SU-DHL-6 (cell line): Measurements from ENCODE around the gene COL1A1.

Source experiments
- H2AFZ ChIP-seq: fragments of 200-600 bp; sonication (generic); 2 replicates; pipeline ENCODE4 v1.6.1; 2014; ENCODE audit warnings: low read depth, mild to moderate bottlenecking, moderate library complexity, mixed read lengths, antibody characterized with exemption, low read length; ENCODE audit not compliant: severe bottlenecking
- H3F3A ChIP-seq: fragments of 200-600 bp; shearing (Covaris generic); 2 replicates; pipeline ENCODE4 v1.6.0; 2016; ENCODE audit warnings: antibody characterized with exemption, mild to moderate bottlenecking; ENCODE audit not compliant: insufficient read depth
- H3K27ac ChIP-seq: fragments of 200-600 bp; sonication (generic); 2 replicates; pipeline ENCODE4 v1.5.1; 2016; ENCODE audit warnings: low read depth, mild to moderate bottlenecking, low read length, moderate library complexity, mixed read lengths
- H3K27me3 ChIP-seq: fragments of 200-600 bp; sonication (generic), shearing (Covaris generic); 2 replicates; pipeline ENCODE4 v1.6.0; 2014; ENCODE audit warnings: mild to moderate bottlenecking, low read length
- H3K36me3 ChIP-seq: fragments of 200-600 bp; sonication (generic); 2 replicates; pipeline ENCODE4 v1.6.1; 2014; ENCODE audit warnings: mild to moderate bottlenecking, low read length, mixed read lengths
- H3K4me2 ChIP-seq: fragments of 300-600, 200-600 bp; shearing (Covaris generic), sonication (generic); 2 replicates; pipeline ENCODE4 v1.6.0; 2014; ENCODE audit warnings: low read length, low read depth, mild to moderate bottlenecking; ENCODE audit not compliant: poor library complexity, severe bottlenecking
- H3K4me3 ChIP-seq: fragments of 200-600 bp; sonication (generic); 2 replicates; pipeline ENCODE4 v1.5.1; 2014; ENCODE audit warnings: antibody characterized with exemption, low read length, mild to moderate bottlenecking, mixed read lengths; ENCODE audit not compliant: insufficient read depth, poor library complexity, severe bottlenecking
- H3K79me2 ChIP-seq: fragments of 200-600 bp; sonication (generic); 2 replicates; pipeline ENCODE4 v1.6.1; 2014; ENCODE audit warnings: mild to moderate bottlenecking, low read length, moderate library complexity; ENCODE audit not compliant: insufficient read depth
- H3K9ac ChIP-seq: fragments of 200-600 bp; sonication (generic); 2 replicates; pipeline ENCODE4 v1.7.0; 2014; ENCODE audit warnings: mild to moderate bottlenecking, low read length
- H3K9me2 ChIP-seq: fragments of 200-600 bp; sonication (generic); replicated peaks from 2 replicates; pipeline ENCODE4 v1.6.1; 2014; ENCODE audit warnings: low read length; ENCODE audit not compliant: insufficient read depth
- H3K9me3 ChIP-seq: fragments of 200-600 bp; sonication (generic); 2 replicates; pipeline ENCODE4 v1.6.1; 2014; ENCODE audit warnings: low read length, mixed read lengths; ENCODE audit not compliant: insufficient read depth
- H4K20me1 ChIP-seq: fragments of 200-600 bp; sonication (generic); 2 replicates; pipeline ENCODE4 v1.6.1; 2014; ENCODE audit warnings: low read depth, mild to moderate bottlenecking, antibody characterized with exemption, low read length, moderate library complexity, mixed read lengths
- EZH2phosphoT487 ChIP-seq: fragments of 200-600 bp; sonication (generic), shearing (Covaris generic); conservative IDR thresholded peaks from 2 replicates; pipeline ENCODE4 v1.6.1; 2018; ENCODE audit warnings: mild to moderate bottlenecking, antibody characterized with exemption, low read length, moderate library complexity, mixed read lengths
- TF ChIP-seq, protein P1 (sequence below): fragments of 200-600 bp; sonication (generic); IDR thresholded peaks from one replicate; pipeline ENCODE4 v1.5.1; 2017; ENCODE audit warnings: antibody characterized with exemption, mild to moderate bottlenecking, low read length, moderate library complexity; ENCODE audit not compliant: insufficient read depth, poor library complexity, severe bottlenecking

COL1A1 gene

DNA sequence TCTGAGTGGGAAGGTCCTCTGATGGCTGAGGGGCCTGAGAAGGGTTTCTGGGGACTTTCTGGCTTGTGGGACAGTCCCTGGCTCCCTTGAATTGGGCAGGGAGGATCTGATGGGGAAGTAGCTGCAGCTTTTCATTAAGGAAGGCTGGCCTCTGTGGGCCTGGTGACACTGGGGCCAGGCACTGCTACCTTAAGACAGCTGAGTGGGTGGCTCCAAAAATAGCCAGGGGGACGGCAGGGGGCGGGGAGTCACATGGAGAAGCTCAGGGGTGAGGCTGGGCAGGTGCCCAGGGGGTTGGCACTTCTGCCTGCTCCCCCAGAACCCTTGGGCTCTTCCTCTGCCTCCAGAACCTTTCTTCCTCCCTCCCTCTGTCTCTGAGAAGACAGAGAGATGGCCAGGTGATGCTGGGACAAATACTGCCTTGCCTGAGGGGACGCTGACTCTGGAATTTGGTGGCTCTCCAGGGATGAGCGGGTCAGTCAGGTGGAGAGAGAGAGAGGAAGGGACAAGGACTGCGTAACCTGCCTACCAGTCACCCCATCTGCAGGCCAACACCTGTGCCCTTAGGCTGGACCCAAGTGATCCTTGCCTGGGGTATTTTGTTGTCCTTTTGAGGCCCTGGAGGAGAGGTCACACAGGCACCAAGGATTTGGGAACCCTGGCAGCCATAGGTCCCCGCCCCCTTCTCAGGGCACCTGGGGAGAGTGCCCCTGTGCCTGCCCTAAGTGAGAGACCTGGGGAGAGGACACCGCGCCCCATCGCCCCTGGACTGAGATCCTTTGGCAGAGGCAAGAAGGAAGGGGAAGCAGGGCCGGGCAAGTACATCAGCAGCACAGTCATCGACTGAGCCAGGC is 37.4 kb downstream of the COL1A1 start:
- H3K79me2 ChIP-seq: no peaks in the 10 kb centered on the region
- no peak overlapping the region for H3K27ac ChIP-seq
- H3K27me3 ChIP-seq: no peaks in the 10 kb centered on the region
- TF ChIP-seq, protein P1, sequence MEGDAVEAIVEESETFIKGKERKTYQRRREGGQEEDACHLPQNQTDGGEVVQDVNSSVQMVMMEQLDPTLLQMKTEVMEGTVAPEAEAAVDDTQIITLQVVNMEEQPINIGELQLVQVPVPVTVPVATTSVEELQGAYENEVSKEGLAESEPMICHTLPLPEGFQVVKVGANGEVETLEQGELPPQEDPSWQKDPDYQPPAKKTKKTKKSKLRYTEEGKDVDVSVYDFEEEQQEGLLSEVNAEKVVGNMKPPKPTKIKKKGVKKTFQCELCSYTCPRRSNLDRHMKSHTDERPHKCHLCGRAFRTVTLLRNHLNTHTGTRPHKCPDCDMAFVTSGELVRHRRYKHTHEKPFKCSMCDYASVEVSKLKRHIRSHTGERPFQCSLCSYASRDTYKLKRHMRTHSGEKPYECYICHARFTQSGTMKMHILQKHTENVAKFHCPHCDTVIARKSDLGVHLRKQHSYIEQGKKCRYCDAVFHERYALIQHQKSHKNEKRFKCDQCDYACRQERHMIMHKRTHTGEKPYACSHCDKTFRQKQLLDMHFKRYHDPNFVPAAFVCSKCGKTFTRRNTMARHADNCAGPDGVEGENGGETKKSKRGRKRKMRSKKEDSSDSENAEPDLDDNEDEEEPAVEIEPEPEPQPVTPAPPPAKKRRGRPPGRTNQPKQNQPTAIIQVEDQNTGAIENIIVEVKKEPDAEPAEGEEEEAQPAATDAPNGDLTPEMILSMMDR: no peak
- no peak for TF ChIP-seq EZH2phosphoT487
- no peak overlapping the region for H3K4me2 ChIP-seq
- no peaks in the 10 kb centered on the region for H3K9me2 ChIP-seq
- no peak overlapping the region for H3K4me3 ChIP-seq
- no peaks in the 10 kb centered on the region for H3K9me3 ChIP-seq
- no peak overlapping the region for H3K9ac ChIP-seq
- no peaks in the 10 kb centered on the region for H4K20me1 ChIP-seq
- H3K36me3 ChIP-seq: no peaks in the 10 kb centered on the region
- no peaks in the 10 kb centered on the region for H3F3A ChIP-seq
- no peak overlapping the region for H2AFZ ChIP-seq

DNA sequence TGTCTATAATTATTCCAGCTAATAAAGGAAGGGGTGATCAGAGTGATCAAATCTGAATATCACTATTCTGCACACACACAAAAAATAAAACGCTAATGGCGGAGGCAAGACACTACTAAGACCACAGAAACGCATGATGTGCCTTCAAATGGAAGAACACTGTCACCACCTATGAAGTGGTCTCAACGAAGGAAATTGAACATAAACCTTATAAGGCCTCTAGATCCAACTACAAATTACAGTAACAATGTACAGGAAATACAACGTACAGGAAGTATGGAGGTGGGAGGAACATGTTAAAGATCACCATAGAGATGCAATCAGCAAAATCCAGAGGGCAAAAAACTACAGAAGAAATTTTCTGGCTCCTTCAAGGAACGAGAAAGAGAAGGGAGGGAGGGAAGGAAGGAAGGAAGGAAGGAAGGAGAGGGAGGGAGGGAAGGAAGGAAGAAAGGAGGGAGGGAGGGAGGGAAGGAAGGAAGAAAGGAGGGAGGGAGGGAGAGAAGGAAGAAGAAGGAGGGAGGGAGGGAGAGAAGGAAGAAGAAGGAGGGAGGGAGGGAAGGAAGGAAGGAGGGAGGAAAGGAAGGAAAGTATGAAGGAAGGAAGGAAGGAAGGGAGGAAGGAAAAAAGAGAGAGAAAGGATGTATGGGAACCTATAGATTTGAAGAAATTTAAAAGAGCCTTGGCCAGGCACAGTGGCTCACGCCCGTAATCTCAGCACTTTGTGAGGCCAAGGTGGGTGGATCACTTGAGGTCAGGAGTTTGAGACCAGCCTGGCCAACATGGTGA is 38.8 kb downstream of the COL1A1 start:
- TF ChIP-seq, protein P1: no peak
- TF ChIP-seq EZH2phosphoT487: no peak
- no peaks in the 10 kb centered on the region for H3F3A ChIP-seq
- no peaks in the 10 kb centered on the region for H4K20me1 ChIP-seq
- H3K79me2 ChIP-seq: no peaks in the 10 kb centered on the region
- no peaks in the 10 kb centered on the region for H3K27me3 ChIP-seq
- H3K9me3 ChIP-seq: no peaks in the 10 kb centered on the region
- H3K36me3 ChIP-seq: no peaks in the 10 kb centered on the region
- H3K4me3 ChIP-seq: no peak overlapping the region
- no peaks in the 10 kb centered on the region for H3K9me2 ChIP-seq
- H3K27ac ChIP-seq: no peak overlapping the region
- no peak overlapping the region for H3K4me2 ChIP-seq
- no peak overlapping the region for H3K9ac ChIP-seq
- no peak overlapping the region for H2AFZ ChIP-seq

DNA sequence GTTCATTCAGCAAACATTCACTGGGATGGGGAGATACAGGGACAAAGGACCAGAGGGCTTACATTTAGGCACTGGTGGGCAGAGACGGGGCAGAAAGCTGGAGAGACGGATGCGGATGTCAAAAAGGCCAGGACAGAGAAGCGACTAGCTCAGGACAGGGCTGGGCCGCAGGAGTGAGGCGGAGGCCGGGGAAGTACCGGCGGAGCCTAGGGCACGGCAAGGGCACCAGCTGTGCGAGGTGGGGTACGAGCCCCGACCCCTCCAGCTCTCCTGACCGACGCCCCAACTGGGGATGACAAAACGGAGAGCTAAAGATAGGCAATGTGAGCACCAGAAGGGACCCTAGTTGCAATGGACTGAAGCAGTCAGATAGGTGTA is 39.5 kb downstream of the COL1A1 start:
- Histone ChIP-seq H3K27ac (no peak overlapping the region), H3F3A (no peaks in the 10 kb centered on the region), H2AFZ (peak overlapping the region; percentile 86), H3K79me2 (no peaks in the 10 kb centered on the region), H4K20me1 (no peaks in the 10 kb centered on the region), H3K9me2 (no peaks in the 10 kb centered on the region), H3K27me3 (no peaks in the 10 kb centered on the region), H3K4me2 (peak overlapping the region; percentile 66), H3K4me3 (no peak overlapping the region), H3K36me3 (no peaks in the 10 kb centered on the region), H3K9me3 (no peaks in the 10 kb centered on the region), H3K9ac (peak overlapping the region; percentile 57; the same call in 1 of the 2 replicates)
- TF ChIP-seq, protein P1: no peak
- TF ChIP-seq EZH2phosphoT487: no peak
